Natural killer cell (primary cell): ENCODE data around the gene MTA2. TPM values are rescaled to one million over a fixed set of nuclear protein-coding genes. Genes with fewer than 3 reads are reported as not detected.

Experiments
- ATAC-seq, 3 donors: fragments of 150-1000 bp in 2 of 3; fragments of 200-7000 bp in 1 of 3; cut with Tn5 transposase; 1 replicate in 1 of 3; 2 replicates in 2 of 3; pipeline ENCODE4 v1.10.0; 2021; ENCODE audit warnings: mild to moderate bottlenecking in 2 of 3, moderate library complexity in 2 of 3
- DNase-seq, 2 donors: peaks; one replicate each; pipeline versions ENCODE4 v3.0.0 to v3.0.0-alpha.2; 2013 to 2021; ENCODE audit warnings: mixed read lengths in 1 of 2
- H3K27ac ChIP-seq: one replicate; pipeline ENCODE4 v1.5.1; 2013; ENCODE audit warnings: mild to moderate bottlenecking, low read length
- H3K27me3 ChIP-seq: one replicate; pipeline ENCODE4 v1.6.1; 2013; ENCODE audit warnings: low read length; ENCODE audit not compliant: control insufficient read depth, insufficient read depth
- H3K36me3 ChIP-seq: one replicate; pipeline ENCODE4 v1.6.1; 2013; ENCODE audit warnings: low read length; ENCODE audit not compliant: control insufficient read depth, insufficient read depth
- H3K4me1 ChIP-seq: one replicate; pipeline ENCODE4 v1.6.1; 2013; ENCODE audit warnings: low read length; ENCODE audit not compliant: control insufficient read depth, insufficient read depth
- H3K4me3 ChIP-seq: one replicate; pipeline ENCODE4 v1.5.1; 2013; ENCODE audit warnings: low read length
- H3K9me3 ChIP-seq: one replicate; pipeline ENCODE4 v1.6.1; 2013; ENCODE audit warnings: low read length; ENCODE audit not compliant: control insufficient read depth, insufficient read depth
- H3K27ac Mint-ChIP-seq, 2 donors: one replicate each; pipeline ENCODE4 v1.8.0; 2022; ENCODE audit warnings: mild to moderate bottlenecking in 2 of 2, mixed read lengths in 2 of 2, moderate library complexity in 1 of 2
- H3K27me3 Mint-ChIP-seq, 2 donors: one replicate each; pipeline ENCODE4 v1.8.0; 2022; ENCODE audit warnings: low read depth in 2 of 2, mixed read lengths in 2 of 2
- H3K36me3 Mint-ChIP-seq: one replicate; pipeline ENCODE4 v1.8.0; 2022; ENCODE audit warnings: mixed read lengths
- H3K4me1 Mint-ChIP-seq, 2 donors: one replicate each; pipeline ENCODE4 v1.8.0; 2022; ENCODE audit warnings: mixed read lengths in 2 of 2
- H3K4me3 Mint-ChIP-seq: one replicate; pipeline ENCODE4 v1.8.0; 2022; ENCODE audit warnings: mild to moderate bottlenecking, moderate library complexity, mixed read lengths
- H3K9me3 Mint-ChIP-seq, 2 donors: one replicate each; pipeline ENCODE4 v1.8.0; 2022; ENCODE audit warnings: mixed read lengths in 2 of 2
- CTCF ChIP-seq: fragments of 200-600 bp; IDR thresholded peaks from one replicate; pipeline ENCODE4 v1.8.0; 2022; ENCODE audit warnings: antibody characterized with exemption
- WGBS: methylation state at CpG from one replicate; pipeline ENCODE4 v1.1.7; 2013; ENCODE audit warnings: missing lambda C conversion rate; ENCODE audit not compliant: insufficient coverage; 5-methylcytosine and 5-hydroxymethylcytosine counted together
- intact Hi-C: fragments of 100-400 bp; cut with micrococcal nuclease; formaldehyde crosslinking; loops from one replicate; pipeline ENCODE4 v1.14.2; 2022
- total RNA-seq, 4 donors: library from RNA; stranded (reverse); fragments of 120-200 nt in 1 of 4; gene quantifications; one replicate each; pipeline versions ENCODE4 v1.2.3 to v1.2.4, GENCODE V29; 2013 to 2022

Gene MTA2
- total RNA-seq, 3 donors from 2014 or later (not counting 1 experiment from before 2014, with no cell fraction given), result 254 to 305 (median 259) TPM

DNA sequence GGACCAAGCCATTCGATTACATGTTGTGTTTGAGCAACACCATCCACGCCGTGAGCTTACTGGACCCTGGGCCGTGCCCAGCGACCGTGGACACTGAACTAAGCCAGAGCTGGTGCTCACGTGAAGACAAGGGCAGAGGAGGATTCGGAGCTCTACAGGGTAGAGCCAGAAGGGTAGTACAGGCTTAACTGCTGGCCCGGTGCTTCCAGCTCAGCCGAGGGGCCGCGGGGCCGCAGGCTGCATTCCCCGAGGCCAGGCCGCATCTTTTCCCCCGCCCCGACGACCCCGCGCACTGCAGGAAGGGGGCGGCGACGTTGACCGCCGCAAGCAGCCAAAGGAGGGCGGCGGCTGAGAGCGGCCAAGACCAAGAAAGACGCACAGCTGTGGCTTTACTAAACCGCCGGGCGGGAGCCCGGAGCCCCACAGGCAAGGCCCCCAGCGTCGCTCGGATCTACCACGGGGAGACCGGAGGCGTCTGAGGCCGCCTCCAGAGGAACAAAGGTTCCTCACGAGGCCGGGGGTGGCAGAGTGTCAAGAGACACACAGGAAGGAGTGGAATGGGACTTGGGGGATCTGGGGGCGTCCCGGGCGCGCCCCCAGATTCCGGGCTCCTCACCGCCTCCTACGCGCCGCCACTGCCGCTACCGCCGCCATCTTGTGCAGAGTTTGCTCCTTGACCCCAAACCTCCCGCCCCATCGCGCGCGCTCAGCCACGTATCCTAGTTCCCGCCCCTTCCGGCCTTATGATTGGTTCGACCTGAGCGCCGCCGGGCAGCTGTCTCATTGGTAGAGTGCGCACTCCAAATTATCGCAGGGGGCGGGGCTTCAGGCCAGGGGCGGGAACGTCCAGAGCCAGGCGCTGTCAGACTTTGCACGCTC, 44.5 kb upstream of the MTA2 start, which contains the start of gene GANAB:
Gene GANAB, minus strand, starts transcription at position 668 of the 879 bp plus-strand sequence. Its CDS starts 14 bp downstream, at position 654.
- no peak for TF ChIP-seq CTCF
- no peaks in the 10 kb centered on the region for H3K36me3 Mint-ChIP-seq
- peak within 1 kb of the TSS; percentile 94 for H3K4me3 ChIP-seq
- DNase-seq (peak; percentile 95 to 99), ATAC-seq (peak; percentile 97 to 99 (median 97))
- no peaks in the 10 kb centered on the region for H3K27me3 ChIP-seq
- WGBS, result under 1% methylated on average over 73 of the region's 73 CpGs
- peak within 1 kb of the TSS; percentile 94 to 96 for H3K27ac Mint-ChIP-seq
- peaks cover 6 to 13% of the 10 kb centered on the region in 2 donors for H3K4me1 Mint-ChIP-seq
- H3K4me1 ChIP-seq, result peaks cover 33% of the 10 kb centered on the region
- H3K36me3 ChIP-seq, result peaks cover 36% of the 10 kb centered on the region
- H3K9me3 Mint-ChIP-seq, result no peaks in the 10 kb centered on the region
- peak within 1 kb of the TSS; percentile 95 for H3K27ac ChIP-seq
- intact Hi-C loops, result loop anchor here (1.0 to 2.0 kb wide), 3 partner anchors 19 to 47 kb away; partner anchors contain the start of genes C11orf98 and CSKMT
- no peaks in the 10 kb centered on the region for H3K9me3 ChIP-seq
- H3K27me3 Mint-ChIP-seq, result no peaks in the 10 kb centered on the region
- peak within 1 kb of the TSS; percentile 94 for H3K4me3 Mint-ChIP-seq

DNA sequence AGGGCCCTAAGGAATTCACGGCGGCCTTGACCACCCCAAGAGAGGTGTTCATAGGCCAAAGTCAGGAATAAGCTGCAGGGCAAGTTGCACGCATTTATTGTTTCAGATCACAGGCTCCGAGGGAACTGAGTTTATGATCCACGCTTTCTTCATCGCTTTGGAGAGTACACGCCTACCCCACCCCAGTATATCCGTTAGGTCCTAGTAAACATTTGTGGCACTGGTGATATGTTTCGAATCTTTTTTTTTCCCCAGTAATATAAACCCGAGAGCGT, 43.9 kb upstream of the MTA2 start:
- Histone ChIP-seq H3K27me3 (no peaks in the 10 kb centered on the region), H3K36me3 (peaks cover 36% of the 10 kb centered on the region), H3K4me3 (peak overlapping the region; percentile 94), H3K4me1 (peaks cover 37% of the 10 kb centered on the region), H3K27ac (peak overlapping the region; percentile 95), H3K9me3 (no peaks in the 10 kb centered on the region)
- H3K27ac Mint-ChIP-seq, result peak overlapping the region; percentile 94 to 96
- H3K36me3 Mint-ChIP-seq, result no peaks in the 10 kb centered on the region
- H3K9me3 Mint-ChIP-seq, result no peaks in the 10 kb centered on the region
- peaks cover 10 to 18% of the 10 kb centered on the region in 2 donors for H3K4me1 Mint-ChIP-seq
- DNase-seq (peak in 1 of 2 donors; percentile 35), ATAC-seq (no peak)
- no peaks in the 10 kb centered on the region for H3K27me3 Mint-ChIP-seq
- intact Hi-C loops, result no loop called here
- WGBS, result 17% methylated on average over 11 of the region's 11 CpGs
- TF ChIP-seq CTCF, result no peak
- peak overlapping the region; percentile 94 for H3K4me3 Mint-ChIP-seq

GRCh38 chr11:62644220-62644619, 42.6 kb upstream of the MTA2 start:
- TF ChIP-seq CTCF, result no peak
- H3K4me1 ChIP-seq, result peaks cover 43% of the 10 kb centered on the region
- ATAC-seq (no peak), DNase-seq (no peak)
- peaks cover 18 to 26% of the 10 kb centered on the region in 2 donors for H3K4me1 Mint-ChIP-seq
- H3K9me3 Mint-ChIP-seq, result no peaks in the 10 kb centered on the region
- intact Hi-C loops, result no loop called here
- no peaks in the 10 kb centered on the region for H3K27me3 ChIP-seq
- H3K36me3 Mint-ChIP-seq, result peaks cover 5% of the 10 kb centered on the region
- peak overlapping the region in 1 of 2 donors; percentile 94 for H3K27ac Mint-ChIP-seq
- H3K36me3 ChIP-seq, result peaks cover 32% of the 10 kb centered on the region
- H3K27me3 Mint-ChIP-seq, result no peaks in the 10 kb centered on the region
- H3K27ac ChIP-seq, result no peak overlapping the region
- H3K9me3 ChIP-seq, result no peaks in the 10 kb centered on the region
- H3K4me3 ChIP-seq, result no peak overlapping the region
- 92% methylated on average over 8 of the region's 8 CpGs for WGBS
- peak overlapping the region; percentile 37 for H3K4me3 Mint-ChIP-seq
